PFSK-1 (cell line): ENCODE data around the gene RPGRIP1L.

Source experiments
- FOXP2 ChIP-seq: optimal IDR thresholded peaks from 2 replicates; pipeline ENCODE3; 2011; ENCODE audit warnings: borderline replicate concordance, control low read depth, inconsistent platforms; ENCODE audit not compliant: insufficient read depth; ENCODE audit errors: extremely low read length, extremely low read depth
- POLR2AphosphoS5 ChIP-seq: IDR thresholded peaks from 2 replicates; pipeline ENCODE4 v1.6.1; 2012; ENCODE audit warnings: low read depth, mild to moderate bottlenecking, control low read depth, low read length, moderate library complexity
- REST ChIP-seq, 2 experiments: IDR thresholded peaks; 2 replicates each; pipeline versions ENCODE4 v1.6.1 to v1.8.0; 2011 to 2012; ENCODE audit warnings: low read depth in 2 of 2, low read length in 2 of 2, control low read depth in 1 of 2, inconsistent platforms in 1 of 2, mild to moderate bottlenecking in 1 of 2, moderate library complexity in 1 of 2; ENCODE audit not compliant: insufficient read depth in 1 of 2
- SIN3A ChIP-seq: IDR thresholded peaks from 2 replicates; pipeline ENCODE4 v1.6.1; 2012; ENCODE audit warnings: mild to moderate bottlenecking, low read length, moderate library complexity, borderline replicate concordance; ENCODE audit not compliant: insufficient read depth
- TAF1 ChIP-seq: IDR thresholded peaks from 2 replicates; pipeline ENCODE4 v1.6.1; 2012; ENCODE audit warnings: low read length, control low read depth, borderline replicate concordance; ENCODE audit not compliant: insufficient read depth

RPGRIP1L gene

GRCh38 chr16:53662072-53662471 is 41.6 kb downstream of the RPGRIP1L start:
- no peak for TF ChIP-seq POLR2AphosphoS5
- TF ChIP-seq SIN3A, result no peak
- TF ChIP-seq TAF1, result no peak
- no peak for TF ChIP-seq REST (IDR thresholded peaks at IDR 0.05; ENCODE audit: insufficient read depth in 1 of 2, low read depth in 2 of 2, low read length in 2 of 2)
- TF ChIP-seq FOXP2, result no peak

- no peak for TF ChIP-seq POLR2AphosphoS5
- TF ChIP-seq FOXP2, result no peak
- TF ChIP-seq TAF1, result no peak
- no peak for TF ChIP-seq SIN3A
- TF ChIP-seq REST (IDR thresholded peaks at IDR 0.05; ENCODE audit: insufficient read depth in 1 of 2, low read depth in 2 of 2, low read length in 2 of 2), result no peak
Measured at GRCh38 chr16:53654946-53655345, 48.7 kb downstream of the RPGRIP1L start.

- TF ChIP-seq SIN3A (no peak), POLR2AphosphoS5 (no peak), FOXP2 (no peak), TAF1 (no peak), REST (IDR thresholded peaks at IDR 0.05; ENCODE audit: insufficient read depth in 1 of 2, low read depth in 2 of 2, low read length in 2 of 2) (no peak)
Measured at GRCh38 chr16:53651357-53651756, 52.3 kb downstream of the RPGRIP1L start.

- no peak for TF ChIP-seq SIN3A
- no peak for TF ChIP-seq POLR2AphosphoS5
- TF ChIP-seq TAF1, result no peak
- TF ChIP-seq REST (IDR thresholded peaks at IDR 0.05; ENCODE audit: insufficient read depth in 1 of 2, low read depth in 2 of 2, low read length in 2 of 2), result no peak
- TF ChIP-seq FOXP2, result no peak
Measured at GRCh38 chr16:53646506-53646905, 57.2 kb downstream of the RPGRIP1L start.

- TF ChIP-seq FOXP2 (no peak), SIN3A (no peak), POLR2AphosphoS5 (no peak), REST (IDR thresholded peaks at IDR 0.05; ENCODE audit: insufficient read depth in 1 of 2, low read depth in 2 of 2, low read length in 2 of 2) (no peak), TAF1 (no peak)
Measured at GRCh38 chr16:53643474-53643873, 60.2 kb downstream of the RPGRIP1L start.
